Measurements from ENCODE around the gene CFAP206. TPM values are rescaled to one million over a fixed set of nuclear protein-coding genes. Genes with fewer than 3 reads are reported as not detected.
A peak's percentile ranks its signal among the peaks of the same experiment; 100 is the strongest.

The CFAP206 gene
- total RNA-seq, 2 donors from 2014 or later: 0.30 TPM; not detected in 1

GRCh38 chr6:87501809-87502572, 94.2 kb downstream of the CFAP206 start:
- H3K9me3 ChIP-seq (ENCODE audit: control insufficient read depth, low read length, poor library complexity, severe bottlenecking): no peaks in the 10 kb centered on the region
- Mint-ChIP-seq H3K4me3 (no peak overlapping the region), H3K36me3 (ENCODE audit: low read depth) (peaks cover 6% of the 10 kb centered on the region), H3K4me1 (peaks cover 7% of the 10 kb centered on the region), H3K27ac (no peak overlapping the region), H3K27me3 (no peaks in the 10 kb centered on the region)
- DNase-seq: no peak
- no peak for ATAC-seq

GRCh38 chr6:87504441-87504840, 96.7 kb downstream of the CFAP206 start:
- Mint-ChIP-seq H3K36me3 (ENCODE audit: low read depth) (peaks cover 5% of the 10 kb centered on the region), H3K27me3 (no peaks in the 10 kb centered on the region)

More at GRCh38 chr6:87504441-87504840, 96.7 kb downstream of the CFAP206 start:
- H3K9me3 ChIP-seq (ENCODE audit: control insufficient read depth, low read length, poor library complexity, severe bottlenecking): no peaks in the 10 kb centered on the region
- Mint-ChIP-seq H3K27ac (peak overlapping the region; percentile 71), H3K4me3 (no peak overlapping the region), H3K4me1 (peaks cover 7% of the 10 kb centered on the region)
- DNase-seq (no peak), ATAC-seq (no peak)

Other genes starting within 250 kb of the CFAP206 start
- gene SMIM8, start 85.4 kb upstream of the CFAP206 start, total RNA-seq: 1 to 10 TPM; 5.8 to 7.0 TPM
- gene GJB7, start 78.7 kb upstream of the CFAP206 start, total RNA-seq: not detected
- 1 to 10 TPM; 1.8 to 2.4 TPM for gene C6orf163, start 63.2 kb upstream of the CFAP206 start, total RNA-seq
- 10 to 100 TPM in 1 of 2 donors, 1 to 10 TPM in 1; 9.7 to 10.2 TPM for gene SLC35A1, start 65.0 kb downstream of the CFAP206 start, total RNA-seq
- 10 to 100 TPM; 22.8 to 26.6 TPM for gene RARS2, start 182.0 kb downstream of the CFAP206 start, total RNA-seq
- 10 to 100 TPM; 14.3 to 14.4 TPM for gene ORC3, start 182.2 kb downstream of the CFAP206 start, total RNA-seq

Measured in T-helper 17 cell (primary cell).